ENCODE data around the gene ASH1L. TPM values are rescaled to one million over a fixed set of nuclear protein-coding genes. Genes with fewer than 3 reads are reported as not detected.

The ASH1L gene
- total and polyA plus RNA-seq, 2 donors (not counting 3 experiments of a cell fraction or from before 2014, with no cell fraction given): 11.6 to 29.2 TPM

GRCh38 chr1:155295183-155295941 lies 267.2 kb downstream of the ASH1L start:
- H3K4me1 ChIP-seq (ENCODE audit: control insufficient read depth, extremely low read depth, insufficient read depth, low read length): no peaks in the 10 kb centered on the region
- peaks cover 36 to 40% of the 10 kb centered on the region in 2 experiments for H3K27me3 ChIP-seq (ENCODE audit: control insufficient read depth in 2 of 2, insufficient read depth in 2 of 2, low read length in 2 of 2)
- no peak for DNase-seq (ENCODE audit: low read depth, low spot score)
- no peaks in the 10 kb centered on the region for H3K36me3 ChIP-seq (ENCODE audit: control insufficient read depth in 2 of 2, extremely low read depth in 1 of 2, insufficient read depth in 2 of 2, low read length in 2 of 2)
- intact Hi-C loops (cut with micrococcal nuclease) (no loop called here), dilution Hi-C loops (cut with MboI; ENCODE audit: extremely low pct_ligation_motif_present, low sequenced_read_pairs) (no loop called here)
- TF ChIP-seq FOS (IDR thresholded peaks at IDR 0.05; ENCODE audit: borderline replicate concordance, insufficient read depth, low read length): no peak
- peak; percentile 91 for TF ChIP-seq EZH2 (IDR thresholded peaks at IDR 0.05; ENCODE audit: borderline replicate concordance, low read depth, low read length, severe bottlenecking)
- no peak for TF ChIP-seq JUN (IDR thresholded peaks at IDR 0.05; ENCODE audit: borderline replicate concordance, insufficient read depth, insufficient read length, low read depth)
- H3K27ac ChIP-seq (ENCODE audit: insufficient read depth, low read depth, low read length): no peak overlapping the region
- no peak overlapping the region for H3K4me3 ChIP-seq (replicated peaks in 1 of 3; ENCODE audit: insufficient read depth in 1 of 3, low read depth in 1 of 3, low read length in 3 of 3)
- ChIA-PET POLR2A (no interaction called here), CTCF (interaction anchor here (1.2 kb wide), 1 partner anchor 9 kb away, joined by 3 read pairs; no protein-coding TSS in a partner anchor)
- no TSS peak for BruUV-seq (replicated peaks)
- no peak overlapping the region for H3K4me2 ChIP-seq (ENCODE audit: insufficient read depth, low read length)
- H3K79me2 ChIP-seq (ENCODE audit: control insufficient read depth, insufficient read depth, low read length): no peaks in the 10 kb centered on the region
- H4K20me1 ChIP-seq (replicated peaks; ENCODE audit: control insufficient read depth, extremely low read depth, insufficient read depth, low read length): no peaks in the 10 kb centered on the region
- no peaks in the 10 kb centered on the region for H3K9me1 ChIP-seq (replicated peaks; ENCODE audit: control insufficient read depth, extremely low read depth, insufficient read depth, low read length)
- no peak overlapping the region for H3K9ac ChIP-seq (replicated peaks; ENCODE audit: extremely low read depth, insufficient read depth, low read length)
- H2AFZ ChIP-seq (ENCODE audit: low read depth, low read length): no peak overlapping the region
- no peak for FAIRE-seq
- H3K9me3 ChIP-seq (replicated peaks; ENCODE audit: control insufficient read depth, insufficient read depth, low read length): no peaks in the 10 kb centered on the region

- no peak overlapping the region for H3K9ac ChIP-seq (replicated peaks; ENCODE audit: extremely low read depth, insufficient read depth, low read length)
- intact Hi-C loops (cut with micrococcal nuclease) (no loop called here), dilution Hi-C loops (cut with MboI; ENCODE audit: extremely low pct_ligation_motif_present, low sequenced_read_pairs) (no loop called here)
- no peak overlapping the region for H3K27ac ChIP-seq (ENCODE audit: insufficient read depth, low read depth, low read length)
- H2AFZ ChIP-seq (ENCODE audit: low read depth, low read length): no peak overlapping the region
- no peaks in the 10 kb centered on the region for H3K9me3 ChIP-seq (replicated peaks; ENCODE audit: control insufficient read depth, insufficient read depth, low read length)
- CTCF ChIA-PET: interaction anchor here (1.2 kb wide), 1 partner anchor 9 kb away, joined by 3 read pairs; no protein-coding TSS in a partner anchor
- DNase-seq (ENCODE audit: low read depth, low spot score) (no peak), FAIRE-seq (no peak)
- H3K4me2 ChIP-seq (ENCODE audit: insufficient read depth, low read length): no peak overlapping the region
- no peaks in the 10 kb centered on the region for H3K4me1 ChIP-seq (ENCODE audit: control insufficient read depth, extremely low read depth, insufficient read depth, low read length)
- H3K27me3 ChIP-seq (ENCODE audit: control insufficient read depth in 2 of 2, insufficient read depth in 2 of 2, low read length in 2 of 2): peaks cover 37 to 40% of the 10 kb centered on the region in 2 experiments
- no peaks in the 10 kb centered on the region for H3K79me2 ChIP-seq (ENCODE audit: control insufficient read depth, insufficient read depth, low read length)
- H3K4me3 ChIP-seq (replicated peaks in 1 of 3; ENCODE audit: insufficient read depth in 1 of 3, low read depth in 1 of 3, low read length in 3 of 3): no peak overlapping the region
- H3K36me3 ChIP-seq (ENCODE audit: control insufficient read depth in 2 of 2, extremely low read depth in 1 of 2, insufficient read depth in 2 of 2, low read length in 2 of 2): no peaks in the 10 kb centered on the region
- no peaks in the 10 kb centered on the region for H4K20me1 ChIP-seq (replicated peaks; ENCODE audit: control insufficient read depth, extremely low read depth, insufficient read depth, low read length)
- POLR2A ChIA-PET: no interaction called here
- no peaks in the 10 kb centered on the region for H3K9me1 ChIP-seq (replicated peaks; ENCODE audit: control insufficient read depth, extremely low read depth, insufficient read depth, low read length)
- TF ChIP-seq POLR2A (IDR thresholded peaks at IDR 0.05; ENCODE audit: low read depth, low read length) (no peak), EZH2 (IDR thresholded peaks at IDR 0.05; ENCODE audit: borderline replicate concordance, low read depth, low read length, severe bottlenecking) (peak; percentile 88)
- BruUV-seq (replicated peaks): no TSS peak
Observed at GRCh38 chr1:155294520-155295182, 268.0 kb downstream of the ASH1L start.

Measured in endothelial cell of umbilical vein (primary cell).